Lung (tissue), 13 donors: ENCODE results near the gene ZBTB8A. TPM values are rescaled to one million over a fixed set of nuclear protein-coding genes. Genes with fewer than 3 reads are reported as not detected.

Experiments used
- ATAC-seq: fragments of 200-7000 bp; cut with Tn5 transposase; one replicate; pipeline ENCODE4 v1.9.1; 2020; ENCODE audit warnings: moderate number of reproducible peaks; ENCODE audit not compliant: insufficient read depth, low FRiP score
- DNase-seq, 3 donors: peaks; one replicate each; pipeline ENCODE4 v3.0.0-alpha.2; 2013 to 2017
- H3K27ac ChIP-seq, 2 donors: one replicate each; pipeline ENCODE4 v1.5.1; 2013; ENCODE audit warnings: mild to moderate bottlenecking in 2 of 2, moderate library complexity in 2 of 2, control low read depth in 1 of 2, inconsistent platforms in 1 of 2, low read depth in 1 of 2, low read length in 1 of 2
- H3K27me3 ChIP-seq, 3 donors: one replicate each; pipeline ENCODE4 v1.5.1; 2013; ENCODE audit warnings: low read length in 2 of 3; ENCODE audit not compliant: control insufficient read depth in 3 of 3, insufficient read depth in 3 of 3
- H3K36me3 ChIP-seq, 4 donors: one replicate each; pipeline ENCODE4 v1.5.1; 2013; ENCODE audit warnings: low read length in 4 of 4, mild to moderate bottlenecking in 1 of 4, moderate library complexity in 1 of 4; ENCODE audit not compliant: control insufficient read depth in 4 of 4, insufficient read depth in 4 of 4
- H3K4me1 ChIP-seq, 5 donors: one replicate each; pipeline ENCODE4 v1.5.1; 2013; ENCODE audit warnings: low read length in 5 of 5, mild to moderate bottlenecking in 2 of 5, moderate library complexity in 1 of 5; ENCODE audit not compliant: control insufficient read depth in 5 of 5, insufficient read depth in 5 of 5
- H3K4me3 ChIP-seq: one replicate; pipeline ENCODE4 v1.5.1; 2013; ENCODE audit warnings: mild to moderate bottlenecking, control low read depth, moderate library complexity
- H3K9ac ChIP-seq, 2 donors: one replicate each; pipeline ENCODE4 v1.5.1; 2013; ENCODE audit warnings: low read length in 2 of 2, control low read depth in 1 of 2; ENCODE audit not compliant: insufficient read depth in 1 of 2
- H3K9me3 ChIP-seq, 4 donors: one replicate each; pipeline ENCODE4 v1.5.1; 2013; ENCODE audit warnings: low read length in 3 of 4, mild to moderate bottlenecking in 1 of 4, moderate library complexity in 1 of 4; ENCODE audit not compliant: control insufficient read depth in 4 of 4, insufficient read depth in 3 of 4
- CTCF ChIP-seq: IDR thresholded peaks from 2 replicates; pipeline ENCODE4 v1.5.1; 2012; ENCODE audit warnings: mild to moderate bottlenecking; ENCODE audit errors: control extremely low read depth, extremely low read depth
- WGBS, 2 donors: extraction: QIAGEN DNeasy Blood & Tissue Kit; methylation state at CpG; one replicate each; pipeline ENCODE4 v1.1.7; 2013; 5-methylcytosine and 5-hydroxymethylcytosine counted together
- polyA plus RNA-seq, 2 donors: library from polyadenylated mRNA; stranded (reverse); fragments of 200-250 nt; gene quantifications; one replicate each; pipeline ENCODE4 v1.2.1, GENCODE V29; 2013
- small RNA-seq: library from RNA; depleted of rRNA; stranded (forward); fragments of <200 nt; gene quantifications from one replicate; pipeline ENCODE3, GENCODE V24; 2014; ENCODE audit warnings: low replicate concordance
- total RNA-seq, 2 donors: library from RNA; depleted of rRNA in 1 of 2; stranded (reverse); fragments of >200 nt in 1 of 2; gene quantifications; one replicate each; pipeline ENCODE4 v1.2.1, GENCODE V29; 2014 to 2021
- donor health status: control.
- donor health status: control.
- donor health status: Bipolar disorder and iron deficiency.
- donor health status: healthy.
- donor health status: DM: yes; HTN: yes; CAD: no.

Gene ZBTB8A
- total and polyA plus RNA-seq, 4 donors = 2.7 to 13.9 (median 5.6) TPM

GRCh38 chr1:32650752-32651460, 111.7 kb downstream of the ZBTB8A start, which contains the start of gene RBBP4:
Gene RBBP4, plus strand, starts transcription at chr1:32651208. Its CDS starts 99 bp downstream, at chr1:32651307.
- Histone ChIP-seq H3K4me1 (peaks cover 0 to 36% (median 9%) of the 10 kb centered on the region in 5 donors), H3K27me3 (no peaks in the 10 kb centered on the region), H3K4me3 (peak within 1 kb of the TSS; percentile 59), H3K9me3 (no peaks in the 10 kb centered on the region), H3K36me3 (peaks cover 5 to 24% (median 12%) of the 10 kb centered on the region in 4 donors), H3K27ac (peak within 1 kb of the TSS; percentile 97 to 98), H3K9ac (peak within 1 kb of the TSS; percentile 97 to 98)
- no peak for TF ChIP-seq CTCF
- ATAC-seq (peak; percentile 97), DNase-seq (peak; percentile 98 to 99 (median 99))
- 0% methylated on average over 66 to 67 of the region's 67 CpGs for WGBS, 2 donors

GRCh38 chr1:32651461-32652073, 112.3 kb downstream of the ZBTB8A start:
- ATAC-seq (peak; percentile 1), DNase-seq (no peak)
- H3K9me3 ChIP-seq = no peaks in the 10 kb centered on the region
- H3K4me3 ChIP-seq = peak overlapping the region; percentile 59
- no peak for TF ChIP-seq CTCF
- H3K36me3 ChIP-seq = peaks cover 5 to 24% (median 15%) of the 10 kb centered on the region in 4 donors
- peaks cover 0 to 36% (median 9%) of the 10 kb centered on the region in 5 donors for H3K4me1 ChIP-seq
- no peaks in the 10 kb centered on the region for H3K27me3 ChIP-seq
- peak overlapping the region; percentile 94 to 97 for H3K27ac ChIP-seq
- 0% methylated on average over 41 to 43 of the region's 43 CpGs for WGBS, 2 donors
- H3K9ac ChIP-seq = peak overlapping the region; percentile 65 to 97

GRCh38 chr1:32652244-32652962, 113.2 kb downstream of the ZBTB8A start:
- ATAC-seq = no peak
- Histone ChIP-seq H3K4me1 (peaks cover 0 to 36% (median 9%) of the 10 kb centered on the region in 5 donors), H3K9me3 (no peaks in the 10 kb centered on the region), H3K9ac (peak overlapping the region; percentile 65 to 97), H3K27ac (no peak overlapping the region), H3K4me3 (no peak overlapping the region), H3K27me3 (no peaks in the 10 kb centered on the region), H3K36me3 (peaks cover 8 to 32% (median 19%) of the 10 kb centered on the region in 4 donors)
- TF ChIP-seq CTCF = no peak
- 92% methylated on average over 16 of the region's 16 CpGs for WGBS, 2 donors
- DNase-seq = no peak

Small RNA genes lying within 50 kb of the gene (small RNA-seq; reads per million reads assigned to genes)
- gene RF00019 = not detected

Other genes with a start within 250 kb of the ZBTB8A start
- gene HDAC1, start 247.3 kb upstream of the ZBTB8A start, total RNA-seq = 10 to 100 TPM; 66.2 to 90.4 TPM
- 10 to 100 TPM; 47.3 to 78.8 TPM for gene HDAC1, start 247.3 kb upstream of the ZBTB8A start, polyA plus RNA-seq
- 10 to 100 TPM; 37.9 to 78.4 TPM for gene MARCKSL1, start 203.2 kb upstream of the ZBTB8A start, total RNA-seq
- gene MARCKSL1, start 203.2 kb upstream of the ZBTB8A start, polyA plus RNA-seq = 10 to 100 TPM; 28.4 to 41.2 TPM
- gene FAM229A, start 176.9 kb upstream of the ZBTB8A start, total RNA-seq = 1 to 10 TPM; 2.2 to 7.0 TPM
- 1 to 10 TPM; 3.2 to 7.2 TPM for gene FAM229A, start 176.9 kb upstream of the ZBTB8A start, polyA plus RNA-seq
- 1 to 10 TPM in 1 of 2 donors, under 1 TPM in 1; 0.46 to 1.4 TPM for gene TSSK3, start 176.9 kb upstream of the ZBTB8A start, total RNA-seq
- 1 to 10 TPM in 1 of 2 donors, under 1 TPM in 1; 0.37 to 1.0 TPM for gene TSSK3, start 176.9 kb upstream of the ZBTB8A start, polyA plus RNA-seq
- 10 to 100 TPM; 58.7 to 80.5 TPM for gene BSDC1, start 145.0 kb upstream of the ZBTB8A start, total RNA-seq
- 10 to 100 TPM; 32.8 to 38.0 TPM for gene BSDC1, start 145.0 kb upstream of the ZBTB8A start, polyA plus RNA-seq
- under 1 TPM; 0.03 to 0.09 TPM for gene ZBTB8B, start 74.4 kb upstream of the ZBTB8A start, total RNA-seq
- gene ZBTB8B, start 74.4 kb upstream of the ZBTB8A start, polyA plus RNA-seq = under 1 TPM; under 0.01 to 0.02 TPM
- gene ZBTB8OS, start 111.1 kb downstream of the ZBTB8A start, total RNA-seq = 10 to 100 TPM; 26.7 to 40.1 TPM
- 10 to 100 TPM; 52.5 to 86.1 TPM for gene ZBTB8OS, start 111.1 kb downstream of the ZBTB8A start, polyA plus RNA-seq
- 100 to 1,000 TPM; 151 to 205 TPM for gene RBBP4, start 111.8 kb downstream of the ZBTB8A start, total RNA-seq
- 10 to 100 TPM; 37.7 to 63.5 TPM for gene RBBP4, start 111.8 kb downstream of the ZBTB8A start, polyA plus RNA-seq
- gene SYNC, start 163.3 kb downstream of the ZBTB8A start, total RNA-seq = 10 to 100 TPM in 1 of 2 donors, 1 to 10 TPM in 1; 6.0 to 15.4 TPM
- gene SYNC, start 163.3 kb downstream of the ZBTB8A start, polyA plus RNA-seq = 1 to 10 TPM; 2.0 to 5.4 TPM